ENCODE data around the gene ERMP1.

The ERMP1 gene

DNA sequence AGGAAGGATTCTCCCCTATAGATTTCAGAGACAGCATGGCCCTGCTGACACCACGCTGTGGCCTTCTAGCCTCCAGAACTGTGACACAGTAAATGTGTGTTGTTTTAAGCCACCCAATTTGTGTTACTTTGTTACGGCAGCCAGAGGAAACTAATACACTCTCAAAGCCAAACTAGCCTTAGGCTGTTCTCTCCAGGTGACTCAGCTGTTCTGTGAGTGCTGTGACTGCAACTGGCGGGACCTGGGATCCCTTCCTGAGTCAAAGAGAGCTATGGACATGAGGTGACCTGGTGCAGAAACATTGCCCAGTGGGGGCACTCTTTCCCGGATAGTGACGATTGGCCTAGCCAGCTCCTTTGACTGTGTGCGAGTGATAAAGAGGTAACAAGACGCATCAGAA lies 43.8 kb upstream of the ERMP1 start:
- no peak overlapping the region for H2AK5ac ChIP-seq (ENCODE audit: low read length, severe bottlenecking)
- H2BK12ac ChIP-seq (ENCODE audit: low read length in 2 of 2), result peak overlapping the region; percentile 49 to 57
- peak overlapping the region; percentile 47 for H4K8ac ChIP-seq (ENCODE audit: low read length)
- H3K4me1 ChIP-seq (ENCODE audit: control insufficient read depth, insufficient read depth, low read depth, low read length), result peaks cover 4% of the 10 kb centered on the region
- no peak overlapping the region for H3K27ac ChIP-seq (ENCODE audit: low read length, poor library complexity, severe bottlenecking)
- H3K36me3 ChIP-seq (ENCODE audit: control insufficient read depth in 1 of 2, insufficient read depth in 2 of 2, low read depth in 1 of 2, low read length in 2 of 2), result no peaks in the 10 kb centered on the region
- H3K4ac ChIP-seq (ENCODE audit: low read depth in 1 of 2, low read length in 2 of 2), result no peak overlapping the region
- H3K23ac ChIP-seq (ENCODE audit: low read length in 2 of 2), result no peak overlapping the region
- H3K14ac ChIP-seq (ENCODE audit: low read length in 2 of 2), result no peak overlapping the region
- no peak overlapping the region for H2BK120ac ChIP-seq (ENCODE audit: low read depth, low read length)
- H3K4me2 ChIP-seq (ENCODE audit: low read length, poor library complexity, severe bottlenecking), result no peak overlapping the region
- no peak for DNase-seq
- no peaks in the 10 kb centered on the region for H3K79me1 ChIP-seq (replicated peaks; ENCODE audit: low read length, poor library complexity, severe bottlenecking)
- no peak overlapping the region for H3K9ac ChIP-seq (ENCODE audit: low read length)
- H4K91ac ChIP-seq (ENCODE audit: low read length), result no peak overlapping the region
- no peaks in the 10 kb centered on the region for H3K9me3 ChIP-seq (ENCODE audit: control insufficient read depth, low read length)
- WGBS, result 96% methylated on average over 7 of the region's 7 CpGs
- peak overlapping the region in 1 of 2 experiments; percentile 60 for H3K18ac ChIP-seq (ENCODE audit: low read depth in 1 of 2, low read length in 2 of 2)
- H2AFZ ChIP-seq (ENCODE audit: low read depth, low read length), result no peak overlapping the region
- no peak overlapping the region for H2BK15ac ChIP-seq (ENCODE audit: low read depth, poor library complexity, severe bottlenecking)
- H3K27me3 ChIP-seq (ENCODE audit: control insufficient read depth in 1 of 2, insufficient read depth in 1 of 2, low read length in 2 of 2), result no peaks in the 10 kb centered on the region
- H3K4me3 ChIP-seq (ENCODE audit: insufficient read depth in 1 of 2, low read depth in 1 of 2, low read length in 2 of 2), result no peak overlapping the region
- H2BK5ac ChIP-seq (ENCODE audit: low read depth, low read length, poor library complexity, severe bottlenecking), result no peak overlapping the region

- no peak for DNase-seq
- Histone ChIP-seq H3K79me1 (replicated peaks; ENCODE audit: low read length, poor library complexity, severe bottlenecking) (no peaks in the 10 kb centered on the region), H2BK120ac (ENCODE audit: low read depth, low read length) (no peak overlapping the region), H3K4me3 (ENCODE audit: insufficient read depth in 1 of 2, low read depth in 1 of 2, low read length in 2 of 2) (no peak overlapping the region), H3K23ac (ENCODE audit: low read length in 2 of 2) (no peak overlapping the region), H2AFZ (ENCODE audit: low read depth, low read length) (no peak overlapping the region), H3K9ac (ENCODE audit: low read length) (no peak overlapping the region), H2BK15ac (ENCODE audit: low read depth, poor library complexity, severe bottlenecking) (no peak overlapping the region), H3K27ac (ENCODE audit: low read length, poor library complexity, severe bottlenecking) (no peak overlapping the region), H4K8ac (ENCODE audit: low read length) (no peak overlapping the region), H2BK5ac (ENCODE audit: low read depth, low read length, poor library complexity, severe bottlenecking) (no peak overlapping the region), H3K4me2 (ENCODE audit: low read length, poor library complexity, severe bottlenecking) (no peak overlapping the region), H3K27me3 (ENCODE audit: control insufficient read depth in 1 of 2, insufficient read depth in 1 of 2, low read length in 2 of 2) (no peaks in the 10 kb centered on the region), H3K9me3 (ENCODE audit: control insufficient read depth, low read length) (no peaks in the 10 kb centered on the region), H2BK12ac (ENCODE audit: low read length in 2 of 2) (peak overlapping the region in 1 of 2 experiments; percentile 26), H2AK5ac (ENCODE audit: low read length, severe bottlenecking) (no peak overlapping the region), H3K36me3 (ENCODE audit: control insufficient read depth in 1 of 2, insufficient read depth in 2 of 2, low read depth in 1 of 2, low read length in 2 of 2) (no peaks in the 10 kb centered on the region), H3K4ac (ENCODE audit: low read depth in 1 of 2, low read length in 2 of 2) (no peak overlapping the region), H3K4me1 (ENCODE audit: control insufficient read depth, insufficient read depth, low read depth, low read length) (peaks cover 4% of the 10 kb centered on the region), H3K14ac (ENCODE audit: low read length in 2 of 2) (no peak overlapping the region), H4K91ac (ENCODE audit: low read length) (no peak overlapping the region), H3K18ac (ENCODE audit: low read depth in 1 of 2, low read length in 2 of 2) (no peak overlapping the region)
- WGBS, result 63% methylated on average over 1 of the region's 1 CpG
Observed at GRCh38 chr9:5876026-5876425, 43.1 kb upstream of the ERMP1 start.

DNA sequence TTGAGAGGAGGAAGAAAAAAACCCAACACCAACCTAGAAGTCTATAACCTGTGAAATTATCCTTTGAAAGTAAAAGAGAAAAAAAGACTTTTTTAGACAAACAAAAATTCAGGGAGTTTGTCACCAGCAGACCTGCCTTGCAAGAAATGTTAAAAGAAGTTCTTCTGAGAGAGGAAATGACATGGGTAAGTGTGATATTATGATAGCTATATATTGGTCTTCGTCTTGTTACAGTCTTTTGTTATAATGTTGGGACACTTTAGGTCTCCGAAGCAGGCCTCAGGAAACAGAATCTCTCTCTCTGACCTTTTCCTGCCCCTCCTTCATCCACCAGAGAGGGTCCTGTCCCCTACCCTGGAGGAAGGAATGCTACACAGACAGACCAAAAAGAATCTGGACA lies 41.1 kb upstream of the ERMP1 start:
- no peak overlapping the region for H3K9ac ChIP-seq (ENCODE audit: low read length)
- no peaks in the 10 kb centered on the region for H3K36me3 ChIP-seq (ENCODE audit: control insufficient read depth in 1 of 2, insufficient read depth in 2 of 2, low read depth in 1 of 2, low read length in 2 of 2)
- no peaks in the 10 kb centered on the region for H3K9me3 ChIP-seq (ENCODE audit: control insufficient read depth, low read length)
- no peak overlapping the region for H2BK12ac ChIP-seq (ENCODE audit: low read length in 2 of 2)
- WGBS, result 80% methylated on average over 1 of the region's 2 CpGs
- H4K8ac ChIP-seq (ENCODE audit: low read length), result peak overlapping the region; percentile 71
- no peaks in the 10 kb centered on the region for H3K79me1 ChIP-seq (replicated peaks; ENCODE audit: low read length, poor library complexity, severe bottlenecking)
- H3K4me3 ChIP-seq (ENCODE audit: insufficient read depth in 1 of 2, low read depth in 1 of 2, low read length in 2 of 2), result no peak overlapping the region
- no peak overlapping the region for H2BK120ac ChIP-seq (ENCODE audit: low read depth, low read length)
- H4K91ac ChIP-seq (ENCODE audit: low read length), result no peak overlapping the region
- no peak overlapping the region for H3K4me2 ChIP-seq (ENCODE audit: low read length, poor library complexity, severe bottlenecking)
- DNase-seq, result no peak
- H2AFZ ChIP-seq (ENCODE audit: low read depth, low read length), result no peak overlapping the region
- peaks cover 2% of the 10 kb centered on the region for H3K4me1 ChIP-seq (ENCODE audit: control insufficient read depth, insufficient read depth, low read depth, low read length)
- no peaks in the 10 kb centered on the region for H3K27me3 ChIP-seq (ENCODE audit: control insufficient read depth in 1 of 2, insufficient read depth in 1 of 2, low read length in 2 of 2)
- H3K18ac ChIP-seq (ENCODE audit: low read depth in 1 of 2, low read length in 2 of 2), result no peak overlapping the region
- H3K27ac ChIP-seq (ENCODE audit: low read length, poor library complexity, severe bottlenecking), result no peak overlapping the region
- no peak overlapping the region for H2AK5ac ChIP-seq (ENCODE audit: low read length, severe bottlenecking)
- H3K4ac ChIP-seq (ENCODE audit: low read depth in 1 of 2, low read length in 2 of 2), result no peak overlapping the region
- H3K14ac ChIP-seq (ENCODE audit: low read length in 2 of 2), result no peak overlapping the region
- H2BK15ac ChIP-seq (ENCODE audit: low read depth, poor library complexity, severe bottlenecking), result no peak overlapping the region
- H3K23ac ChIP-seq (ENCODE audit: low read length in 2 of 2), result no peak overlapping the region
- no peak overlapping the region for H2BK5ac ChIP-seq (ENCODE audit: low read depth, low read length, poor library complexity, severe bottlenecking)

- 98% methylated on average over 5 of the region's 5 CpGs for WGBS
- Histone ChIP-seq H4K8ac (ENCODE audit: low read length) (no peak overlapping the region), H3K9me3 (ENCODE audit: control insufficient read depth, low read length) (no peaks in the 10 kb centered on the region), H4K91ac (ENCODE audit: low read length) (no peak overlapping the region), H3K27me3 (ENCODE audit: control insufficient read depth in 1 of 2, insufficient read depth in 1 of 2, low read length in 2 of 2) (no peaks in the 10 kb centered on the region), H2AFZ (ENCODE audit: low read depth, low read length) (no peak overlapping the region), H3K4me2 (ENCODE audit: low read length, poor library complexity, severe bottlenecking) (no peak overlapping the region), H3K27ac (ENCODE audit: low read length, poor library complexity, severe bottlenecking) (no peak overlapping the region), H3K79me1 (replicated peaks; ENCODE audit: low read length, poor library complexity, severe bottlenecking) (no peaks in the 10 kb centered on the region), H2BK120ac (ENCODE audit: low read depth, low read length) (no peak overlapping the region), H2AK5ac (ENCODE audit: low read length, severe bottlenecking) (no peak overlapping the region), H3K18ac (ENCODE audit: low read depth in 1 of 2, low read length in 2 of 2) (no peak overlapping the region), H3K4me3 (ENCODE audit: insufficient read depth in 1 of 2, low read depth in 1 of 2, low read length in 2 of 2) (no peak overlapping the region), H3K4me1 (ENCODE audit: control insufficient read depth, insufficient read depth, low read depth, low read length) (peaks cover 2% of the 10 kb centered on the region), H2BK12ac (ENCODE audit: low read length in 2 of 2) (peak overlapping the region in 1 of 2 experiments; percentile 23), H2BK5ac (ENCODE audit: low read depth, low read length, poor library complexity, severe bottlenecking) (no peak overlapping the region), H2BK15ac (ENCODE audit: low read depth, poor library complexity, severe bottlenecking) (no peak overlapping the region), H3K14ac (ENCODE audit: low read length in 2 of 2) (no peak overlapping the region), H3K36me3 (ENCODE audit: control insufficient read depth in 1 of 2, insufficient read depth in 2 of 2, low read depth in 1 of 2, low read length in 2 of 2) (no peaks in the 10 kb centered on the region), H3K23ac (ENCODE audit: low read length in 2 of 2) (no peak overlapping the region), H3K4ac (ENCODE audit: low read depth in 1 of 2, low read length in 2 of 2) (no peak overlapping the region), H3K9ac (ENCODE audit: low read length) (no peak overlapping the region)
- no peak for DNase-seq
Observed at GRCh38 chr9:5873439-5873838, 40.5 kb upstream of the ERMP1 start.

All from mesenchymal stem cell (in vitro differentiated cells and primary cell).